CD4-positive, alpha-beta T cell treated with Interleukin-17A for 4 hours (primary cell): Measurements from ENCODE around the gene UBAP1.
"Not testable (repeated sequence)": the region's sequence is repeated elsewhere in the genome, so short reads cannot be mapped to it uniquely, and the experiment has no call there.

Experiments
- DNase-seq: peaks from one replicate; pipeline ENCODE4 v3.0.0-alpha.2; 2020; ENCODE audit warnings: mixed read lengths

The UBAP1 gene

GRCh38 chr9:34179213-34180136, 632 bp downstream of the UBAP1 start:
- DNase-seq = peak; percentile 8

DNA sequence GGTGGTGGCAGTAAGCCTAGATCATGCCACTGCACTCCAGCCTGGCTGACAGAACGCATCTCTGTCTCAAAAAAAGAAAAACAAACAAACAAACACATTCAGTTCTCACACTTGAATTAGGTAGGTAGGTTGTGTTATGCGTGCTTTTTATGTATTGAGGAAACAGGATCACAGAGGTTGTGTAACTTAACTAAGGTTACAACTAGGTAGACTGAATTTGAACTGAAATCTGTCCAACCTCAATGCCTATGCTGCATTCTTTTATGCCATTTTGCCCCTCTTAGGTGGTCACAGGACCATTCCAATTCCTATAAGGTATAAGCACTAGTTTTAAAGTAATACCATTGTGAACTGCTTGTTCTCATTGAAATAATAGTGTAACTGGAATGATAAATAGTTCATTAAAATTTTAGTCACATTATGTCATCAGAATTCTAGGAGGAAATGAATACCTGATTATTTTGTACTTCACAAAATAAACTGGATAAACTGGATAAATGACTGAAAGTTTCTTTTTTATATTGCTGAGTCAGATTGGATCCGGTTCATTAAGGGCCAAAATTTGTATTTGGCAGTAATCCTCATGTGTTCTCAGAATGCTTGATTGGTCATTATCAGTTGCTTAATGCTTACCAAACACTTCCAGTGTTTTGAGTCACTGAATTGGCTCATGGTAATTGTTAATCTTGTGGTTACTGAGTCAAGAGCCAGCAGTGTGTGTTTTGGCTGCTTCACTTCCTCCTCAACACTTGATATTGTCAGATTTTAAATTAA, 7.1 kb downstream of the UBAP1 start:
- peak; percentile 50 for DNase-seq

DNA sequence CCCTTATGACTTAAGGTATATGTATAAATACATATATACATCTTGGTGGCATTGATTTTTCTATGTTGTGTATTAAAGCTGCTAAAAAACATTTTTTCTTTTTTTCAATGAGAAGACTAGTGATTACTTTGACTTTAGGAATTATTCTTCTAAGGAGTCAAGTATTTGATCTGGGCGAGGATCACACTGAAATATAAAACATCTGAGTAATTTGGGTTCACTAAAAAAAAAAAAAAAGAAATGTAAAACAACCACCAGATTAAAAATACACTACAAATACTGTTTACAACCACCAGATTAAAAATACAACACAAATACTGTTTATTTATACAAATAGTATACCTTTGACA, 9.0 kb downstream of the UBAP1 start:
- DNase-seq = no peak

GRCh38 chr9:34190996-34191892, 12.4 kb downstream of the UBAP1 start:
- no peak for DNase-seq

DNA sequence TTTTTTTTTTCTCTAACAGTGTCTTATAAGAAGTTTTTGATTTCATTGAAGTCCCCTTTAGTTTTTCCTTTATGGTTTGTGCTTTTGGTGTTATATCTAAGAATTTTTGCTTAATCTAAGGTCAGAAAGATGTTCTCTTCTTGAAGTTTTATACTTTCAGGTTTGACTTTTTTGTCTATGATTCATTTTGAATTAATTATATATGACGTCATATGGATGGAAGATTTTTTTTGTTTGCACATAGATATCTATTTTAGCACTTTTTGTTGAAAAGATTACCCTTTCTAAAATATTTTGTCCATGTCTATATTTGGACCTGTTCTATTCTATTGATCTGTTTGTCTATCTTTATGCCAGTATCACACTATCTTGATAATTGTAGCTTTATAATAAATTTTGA, 16.3 kb downstream of the UBAP1 start:
- DNase-seq = no peak

GRCh38 chr9:34197286-34197685, 18.4 kb downstream of the UBAP1 start:
- not testable (repeated sequence) for DNase-seq

DNA sequence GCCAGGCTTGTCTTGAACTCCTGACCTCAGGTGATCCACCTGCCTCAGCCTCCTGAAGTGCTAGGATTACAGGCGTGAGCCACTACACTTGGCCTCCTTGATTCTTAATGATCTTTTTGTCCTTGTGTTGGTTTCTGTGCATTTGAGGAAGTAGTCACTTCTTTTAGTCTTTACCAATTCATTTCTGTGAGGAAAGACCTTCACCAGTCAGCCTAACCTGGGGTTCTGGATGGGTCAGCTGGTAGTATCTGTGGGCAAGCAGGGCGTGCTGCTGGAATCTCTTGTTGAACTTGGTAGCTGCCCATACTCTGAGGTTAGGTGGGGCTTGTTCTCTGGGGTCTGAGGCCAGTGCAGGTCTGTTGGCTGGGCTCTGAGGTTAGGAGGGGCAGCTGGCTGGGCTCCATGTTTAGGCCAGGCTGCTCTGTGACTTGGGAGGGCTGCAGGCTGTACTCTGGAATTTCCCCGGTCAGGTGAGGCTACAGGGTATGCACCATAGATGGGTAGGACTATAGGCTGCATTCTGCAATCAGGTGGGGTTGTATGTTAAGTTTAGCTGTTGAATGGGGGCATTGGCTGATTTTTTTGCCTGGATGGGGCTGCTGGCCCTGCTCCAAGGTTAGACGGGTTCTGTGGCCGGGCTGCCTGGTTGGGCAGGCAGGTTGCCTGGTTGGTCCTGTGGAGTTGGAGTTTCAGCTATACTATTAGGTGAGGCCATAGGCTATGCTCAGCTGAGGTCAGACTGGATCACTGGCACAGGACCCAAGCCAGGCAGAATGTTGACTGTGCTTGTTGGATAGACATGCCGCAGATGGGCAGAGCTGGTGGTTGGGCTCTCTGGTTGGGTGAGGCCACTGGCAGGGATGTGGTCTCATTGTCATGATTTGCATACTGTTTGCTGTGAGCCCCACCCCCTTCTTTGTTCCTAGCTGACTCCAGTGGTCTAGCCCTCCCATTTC, 19.2 kb downstream of the UBAP1 start:
- no peak for DNase-seq

GRCh38 chr9:34200092-34200491, 21.2 kb downstream of the UBAP1 start:
- DNase-seq = no peak

DNA sequence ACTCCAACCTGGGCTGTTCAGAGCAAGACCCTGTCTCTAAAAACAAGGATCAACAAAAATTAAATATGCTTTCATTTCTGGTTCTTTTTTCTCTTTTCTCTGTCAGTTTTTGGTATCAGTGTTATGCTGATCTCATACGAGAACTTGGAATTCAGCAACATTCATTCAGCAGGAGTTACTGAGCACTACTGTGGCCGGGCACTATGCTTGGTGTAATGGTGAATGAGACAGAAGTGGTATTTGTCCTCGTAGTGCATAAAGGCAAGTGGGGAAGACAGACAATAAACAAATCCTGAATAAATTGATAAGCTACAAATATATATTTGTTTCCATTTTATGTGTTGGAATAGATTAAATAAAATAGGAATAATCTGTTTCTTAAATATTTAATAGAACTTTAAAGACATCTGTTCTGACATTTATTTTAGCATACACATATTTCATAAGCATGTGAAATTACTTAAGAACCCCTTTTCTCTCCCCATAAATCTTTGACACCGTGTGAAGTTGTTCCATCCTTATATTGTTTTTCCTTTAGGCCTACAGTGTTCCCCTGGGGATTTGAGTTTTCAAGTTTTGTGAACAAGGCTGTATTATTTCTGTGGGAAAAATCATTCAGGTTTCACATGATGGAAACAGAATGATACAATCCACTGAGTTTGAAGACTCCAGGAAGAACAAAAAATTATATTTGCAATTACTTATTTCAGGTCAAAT, 24.6 kb downstream of the UBAP1 start:
- DNase-seq = no peak

- DNase-seq = no peak
Observed at GRCh38 chr9:34203992-34204635, 25.3 kb downstream of the UBAP1 start.

- no peak for DNase-seq
Observed at GRCh38 chr9:34205102-34205501, 26.3 kb downstream of the UBAP1 start.

GRCh38 chr9:34206561-34206960, 27.7 kb downstream of the UBAP1 start:
- DNase-seq = no peak

DNA sequence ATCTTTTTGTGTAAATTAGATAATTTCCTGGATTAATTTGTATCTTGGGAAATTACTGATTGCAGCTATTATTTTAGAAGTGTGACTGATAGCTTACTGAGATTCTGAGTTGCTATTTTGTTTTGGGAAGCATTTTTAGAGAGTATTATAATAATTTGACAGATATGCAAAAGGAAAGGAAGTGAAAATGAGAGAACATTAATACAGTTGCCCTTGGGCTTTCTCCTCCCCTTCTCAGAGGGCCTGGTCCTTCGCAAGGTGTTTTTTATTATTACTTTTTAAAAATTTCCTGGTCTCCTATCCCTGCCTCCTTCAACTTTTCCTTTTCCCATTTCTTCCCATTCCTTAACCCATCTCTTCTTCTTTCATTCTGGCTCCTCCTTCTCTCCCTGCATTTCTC, 32.6 kb downstream of the UBAP1 start:
- DNase-seq = no peak

DNA sequence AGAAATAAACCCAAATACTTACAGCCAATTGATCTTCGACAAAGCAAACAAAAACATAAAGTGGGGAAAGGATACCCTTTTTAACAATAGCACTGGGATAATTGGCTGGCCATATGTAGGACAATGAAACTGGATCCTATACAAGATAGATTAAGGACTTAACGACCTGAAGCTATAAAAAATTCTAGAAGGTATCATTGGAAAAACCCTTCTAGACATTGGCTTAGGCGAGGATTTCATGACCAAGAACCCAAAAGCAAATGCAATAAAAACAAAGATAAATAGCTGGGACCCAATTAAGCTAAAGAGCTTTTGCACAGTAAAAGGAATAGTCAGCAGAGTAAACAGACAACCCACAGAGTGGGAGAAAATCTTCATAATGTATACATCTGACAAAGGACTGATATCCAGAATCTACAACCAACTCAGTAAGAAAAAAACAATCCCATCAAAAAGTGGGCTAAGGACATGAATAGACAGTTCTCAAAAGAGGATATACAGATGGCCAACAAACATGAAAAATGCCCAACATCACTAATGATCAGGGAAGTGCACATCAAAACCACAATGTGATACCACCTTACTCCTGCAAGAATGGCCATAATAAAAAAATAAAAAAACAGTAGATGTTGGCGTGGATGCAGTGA, 35.6 kb downstream of the UBAP1 start:
- DNase-seq = not testable (repeated sequence)

GRCh38 chr9:34216325-34216724, 37.5 kb downstream of the UBAP1 start:
- no peak for DNase-seq

DNA sequence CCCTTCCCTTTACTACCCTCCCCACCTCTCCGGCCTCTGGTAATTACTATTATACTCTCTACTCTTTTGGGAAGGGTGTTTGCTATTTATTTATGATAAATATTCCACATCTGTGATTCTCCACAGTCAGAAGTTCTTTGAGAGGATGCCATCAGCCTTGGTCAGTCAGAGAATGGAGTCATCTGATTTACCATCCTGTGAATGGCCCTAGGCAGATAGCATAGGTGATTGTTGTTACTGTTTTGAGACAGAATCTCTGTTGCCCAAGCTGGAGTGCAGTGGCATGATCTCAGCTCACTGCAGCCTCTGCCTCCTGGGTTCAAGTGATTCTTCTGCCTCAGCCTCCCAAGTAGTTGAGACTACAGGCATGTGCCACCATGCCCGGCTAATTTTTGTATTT, 38.2 kb downstream of the UBAP1 start:
- DNase-seq = not testable (repeated sequence)

GRCh38 chr9:34218446-34218845, 39.6 kb downstream of the UBAP1 start:
- no peak for DNase-seq

- no peak for DNase-seq
Observed at GRCh38 chr9:34219421-34219820, 40.6 kb downstream of the UBAP1 start.

GRCh38 chr9:34220218-34220617, 41.4 kb downstream of the UBAP1 start:
- no peak for DNase-seq

GRCh38 chr9:34224349-34224748, 45.5 kb downstream of the UBAP1 start:
- no peak for DNase-seq
